Measurements from ENCODE around the gene NUDT5.

DNA sequence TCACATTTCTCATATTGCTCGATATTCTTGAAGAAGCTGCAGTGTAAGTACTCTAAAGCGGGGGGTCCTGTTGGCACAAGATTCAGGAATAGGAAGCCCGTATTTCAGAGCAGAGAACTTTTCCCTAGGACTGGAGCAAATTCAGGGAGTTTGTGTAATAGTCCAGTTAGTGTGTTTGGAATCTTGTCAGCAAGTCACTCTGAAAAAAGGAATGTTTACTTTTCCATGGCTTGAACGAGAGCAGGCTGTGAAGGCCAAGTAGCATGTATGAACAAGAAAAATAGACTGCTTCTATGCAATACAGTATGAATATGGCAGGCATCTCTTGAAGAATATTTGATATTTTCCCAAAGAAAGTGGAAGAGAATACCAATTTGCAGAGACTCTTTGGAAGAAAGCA, 40.1 kb upstream of the NUDT5 start:
- TF ChIP-seq SKIL (CRISPR knock-in tag; IDR thresholded peaks at IDR 0.05; ENCODE audit: borderline replicate concordance) (no peak), JUNB (CRISPR knock-in tag; IDR thresholded peaks at IDR 0.05; ENCODE audit: borderline replicate concordance) (no peak), TCF7 (IDR thresholded peaks at IDR 0.05; ENCODE audit: low read depth) (0 out of 2 replicates have a peak, but pooled peaks have one; percentile 34), POLR2A (IDR thresholded peaks at IDR 0.05; ENCODE audit: insufficient read depth in 1 of 2, low read depth in 2 of 2, low read length in 2 of 2) (no peak), ZNF556 (CRISPR knock-in tag; IDR thresholded peaks at IDR 0.05; ENCODE audit: borderline replicate concordance) (no peak), POLR2AphosphoS5 (IDR thresholded peaks at IDR 0.05; ENCODE audit: low read depth, low read length) (no peak), HOMEZ (CRISPR knock-in tag; IDR thresholded peaks at IDR 0.05; ENCODE audit: low read depth) (no peak), ZC3H13 (CRISPR knock-in tag; IDR thresholded peaks at IDR 0.05) (no peak), ZNF496 (CRISPR knock-in tag; IDR thresholded peaks at IDR 0.05; ENCODE audit: insufficient replicate concordance) (no peak), HNRNPK (IDR thresholded peaks at IDR 0.05; ENCODE audit: low read depth, low read length, poor library complexity, severe bottlenecking) (no peak)
- TF ChIP-seq, protein P1, sequence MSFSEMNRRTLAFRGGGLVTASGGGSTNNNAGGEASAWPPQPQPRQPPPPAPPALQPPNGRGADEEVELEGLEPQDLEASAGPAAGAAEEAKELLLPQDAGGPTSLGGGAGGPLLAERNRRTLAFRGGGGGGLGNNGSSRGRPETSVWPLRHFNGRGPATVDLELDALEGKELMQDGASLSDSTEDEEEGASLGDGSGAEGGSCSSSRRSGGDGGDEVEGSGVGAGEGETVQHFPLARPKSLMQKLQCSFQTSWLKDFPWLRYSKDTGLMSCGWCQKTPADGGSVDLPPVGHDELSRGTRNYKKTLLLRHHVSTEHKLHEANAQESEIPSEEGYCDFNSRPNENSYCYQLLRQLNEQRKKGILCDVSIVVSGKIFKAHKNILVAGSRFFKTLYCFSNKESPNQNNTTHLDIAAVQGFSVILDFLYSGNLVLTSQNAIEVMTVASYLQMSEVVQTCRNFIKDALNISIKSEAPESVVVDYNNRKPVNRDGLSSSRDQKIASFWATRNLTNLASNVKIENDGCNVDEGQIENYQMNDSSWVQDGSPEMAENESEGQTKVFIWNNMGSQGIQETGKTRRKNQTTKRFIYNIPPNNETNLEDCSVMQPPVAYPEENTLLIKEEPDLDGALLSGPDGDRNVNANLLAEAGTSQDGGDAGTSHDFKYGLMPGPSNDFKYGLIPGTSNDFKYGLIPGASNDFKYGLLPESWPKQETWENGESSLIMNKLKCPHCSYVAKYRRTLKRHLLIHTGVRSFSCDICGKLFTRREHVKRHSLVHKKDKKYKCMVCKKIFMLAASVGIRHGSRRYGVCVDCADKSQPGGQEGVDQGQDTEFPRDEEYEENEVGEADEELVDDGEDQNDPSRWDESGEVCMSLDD (CRISPR knock-in tag; IDR thresholded peaks at IDR 0.05; ENCODE audit: borderline replicate concordance) = no peak

Data from HepG2 (cell line).